GM12874 (cell line): ENCODE measurements around the gene CAMK1D.

Experiments
- TF ChIP-seq, protein P1 (sequence below): IDR thresholded peaks from 2 replicates; pipeline ENCODE4 v1.5.1; 2011; ENCODE audit warnings: low read depth, mild to moderate bottlenecking, control low read depth, low read length, moderate library complexity; ENCODE audit not compliant: insufficient read depth

Gene CAMK1D

DNA sequence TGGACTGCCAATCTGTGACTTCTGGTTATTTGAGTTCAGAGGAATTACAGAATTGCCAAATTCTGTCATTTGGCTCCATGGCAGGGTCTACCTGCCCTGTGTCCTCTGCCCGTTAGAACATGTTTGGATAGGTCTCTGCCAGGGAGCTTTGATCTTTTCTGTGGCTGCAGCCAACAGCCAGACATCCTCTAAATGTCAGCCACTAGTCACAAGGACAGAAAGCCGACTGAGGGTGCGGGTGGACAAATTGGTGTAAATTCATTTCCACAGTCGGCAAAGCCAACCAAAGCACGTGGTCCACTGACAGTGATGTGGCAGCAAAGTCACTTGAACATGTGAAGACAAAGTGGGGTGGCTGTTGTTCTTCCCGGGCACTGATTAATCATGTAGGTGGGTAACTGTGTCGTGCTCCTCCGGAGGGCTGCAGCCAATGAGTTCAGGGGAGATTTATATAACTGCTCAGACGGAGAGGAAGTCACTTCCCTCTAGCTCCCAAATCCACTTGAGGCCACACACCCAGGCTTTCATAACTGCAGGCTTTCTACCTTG is 26.7 kb upstream of the CAMK1D start:
- TF ChIP-seq, protein P1, sequence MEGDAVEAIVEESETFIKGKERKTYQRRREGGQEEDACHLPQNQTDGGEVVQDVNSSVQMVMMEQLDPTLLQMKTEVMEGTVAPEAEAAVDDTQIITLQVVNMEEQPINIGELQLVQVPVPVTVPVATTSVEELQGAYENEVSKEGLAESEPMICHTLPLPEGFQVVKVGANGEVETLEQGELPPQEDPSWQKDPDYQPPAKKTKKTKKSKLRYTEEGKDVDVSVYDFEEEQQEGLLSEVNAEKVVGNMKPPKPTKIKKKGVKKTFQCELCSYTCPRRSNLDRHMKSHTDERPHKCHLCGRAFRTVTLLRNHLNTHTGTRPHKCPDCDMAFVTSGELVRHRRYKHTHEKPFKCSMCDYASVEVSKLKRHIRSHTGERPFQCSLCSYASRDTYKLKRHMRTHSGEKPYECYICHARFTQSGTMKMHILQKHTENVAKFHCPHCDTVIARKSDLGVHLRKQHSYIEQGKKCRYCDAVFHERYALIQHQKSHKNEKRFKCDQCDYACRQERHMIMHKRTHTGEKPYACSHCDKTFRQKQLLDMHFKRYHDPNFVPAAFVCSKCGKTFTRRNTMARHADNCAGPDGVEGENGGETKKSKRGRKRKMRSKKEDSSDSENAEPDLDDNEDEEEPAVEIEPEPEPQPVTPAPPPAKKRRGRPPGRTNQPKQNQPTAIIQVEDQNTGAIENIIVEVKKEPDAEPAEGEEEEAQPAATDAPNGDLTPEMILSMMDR, result no peak

DNA sequence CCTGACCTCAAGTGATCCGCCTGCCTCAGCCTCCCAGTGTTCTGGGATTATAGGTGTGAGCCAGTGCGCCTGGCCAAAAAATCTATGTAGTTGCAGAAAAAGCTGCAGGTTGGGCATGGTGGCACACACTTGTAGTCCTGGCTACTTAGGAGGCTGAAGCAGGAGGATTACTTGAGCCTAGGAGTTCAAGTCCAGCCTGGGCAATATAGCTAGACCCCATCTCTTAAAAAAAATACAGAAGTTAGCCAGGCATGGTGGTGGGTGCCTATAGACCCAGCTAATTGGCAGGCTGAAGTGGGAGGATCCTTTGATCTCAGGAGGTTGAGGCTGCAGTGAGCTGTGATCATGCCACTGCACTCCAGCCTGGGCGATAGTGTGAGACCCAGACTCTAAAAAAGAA is 24.8 kb upstream of the CAMK1D start:
- TF ChIP-seq, protein P1, result no peak

DNA sequence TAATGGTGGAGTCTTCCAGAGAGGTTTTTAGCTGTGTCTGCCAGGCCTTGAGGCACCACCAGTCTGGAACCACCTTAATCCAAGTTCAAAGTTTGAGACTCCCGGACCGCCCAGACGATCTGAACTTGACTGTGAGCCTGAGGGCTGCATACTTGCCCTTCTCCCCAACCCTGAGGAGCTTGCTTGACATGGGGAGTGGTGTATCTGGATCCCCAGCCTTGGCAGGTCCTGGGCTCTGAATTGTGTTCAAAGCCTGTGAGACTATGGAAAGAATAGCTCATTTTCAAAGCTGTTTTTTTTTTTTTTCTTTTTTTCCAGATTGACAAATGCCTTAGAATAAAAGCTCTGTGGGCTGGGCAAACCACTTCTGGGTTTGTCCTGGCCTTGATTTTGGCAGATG is 22.3 kb upstream of the CAMK1D start:
- TF ChIP-seq, protein P1, result no peak

DNA sequence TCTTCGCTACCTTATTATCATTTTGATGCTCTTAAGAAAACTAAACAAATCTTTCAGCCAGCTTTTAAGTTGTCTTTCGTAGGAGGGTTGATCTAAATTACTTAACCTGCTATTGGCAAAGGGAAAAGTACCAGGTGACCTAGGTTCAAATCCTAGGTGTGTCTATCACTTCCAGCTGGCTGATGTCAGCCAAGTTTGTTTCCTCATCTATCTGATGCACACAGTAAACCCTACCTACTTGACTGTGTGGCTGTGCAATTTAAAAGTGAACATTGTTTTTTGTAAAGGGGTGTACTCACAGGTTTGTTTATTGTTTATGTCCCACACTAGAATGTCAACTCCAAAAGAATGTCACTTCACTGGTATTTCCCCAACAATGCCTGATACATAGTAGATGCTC is 21.9 kb upstream of the CAMK1D start:
- TF ChIP-seq, protein P1, result no peak

DNA sequence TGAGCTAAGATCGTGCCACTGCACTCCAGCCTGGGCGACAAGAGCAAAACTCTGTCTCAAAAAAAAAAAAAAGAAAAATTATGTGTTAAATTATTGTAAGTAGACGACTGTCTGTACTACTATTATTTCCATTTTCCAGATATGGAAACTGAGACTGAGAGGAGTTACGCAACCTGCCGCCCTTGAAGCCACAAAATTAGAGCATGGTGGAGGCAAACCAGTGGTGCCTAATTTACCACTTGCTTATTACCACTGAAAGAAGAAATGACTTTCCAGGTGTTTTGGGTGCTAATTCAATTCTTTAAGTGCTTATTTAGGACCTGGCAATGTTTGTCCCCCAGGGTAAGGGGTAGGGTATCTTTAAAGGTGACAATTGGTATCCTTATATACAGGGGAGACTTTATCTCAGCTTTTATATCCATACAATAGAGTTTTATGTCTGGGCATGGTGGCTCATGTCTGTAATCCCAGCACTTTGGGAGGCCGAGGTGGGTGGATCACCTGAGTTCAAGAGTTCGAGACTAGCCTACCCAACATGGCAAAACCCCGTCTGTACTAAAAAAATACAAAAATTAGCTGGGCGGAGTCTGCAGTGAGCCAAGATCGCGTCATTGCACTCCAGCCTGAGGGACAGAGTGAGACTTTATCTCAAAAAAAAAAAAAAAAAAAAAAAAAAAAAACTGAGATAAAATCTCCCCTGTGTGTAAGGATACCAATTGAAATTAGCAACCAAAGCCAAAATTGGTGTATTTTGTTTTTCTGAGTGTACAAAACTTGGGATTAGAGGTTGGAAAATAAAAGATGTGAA is 16.6 kb upstream of the CAMK1D start:
- TF ChIP-seq, protein P1, result no peak

DNA sequence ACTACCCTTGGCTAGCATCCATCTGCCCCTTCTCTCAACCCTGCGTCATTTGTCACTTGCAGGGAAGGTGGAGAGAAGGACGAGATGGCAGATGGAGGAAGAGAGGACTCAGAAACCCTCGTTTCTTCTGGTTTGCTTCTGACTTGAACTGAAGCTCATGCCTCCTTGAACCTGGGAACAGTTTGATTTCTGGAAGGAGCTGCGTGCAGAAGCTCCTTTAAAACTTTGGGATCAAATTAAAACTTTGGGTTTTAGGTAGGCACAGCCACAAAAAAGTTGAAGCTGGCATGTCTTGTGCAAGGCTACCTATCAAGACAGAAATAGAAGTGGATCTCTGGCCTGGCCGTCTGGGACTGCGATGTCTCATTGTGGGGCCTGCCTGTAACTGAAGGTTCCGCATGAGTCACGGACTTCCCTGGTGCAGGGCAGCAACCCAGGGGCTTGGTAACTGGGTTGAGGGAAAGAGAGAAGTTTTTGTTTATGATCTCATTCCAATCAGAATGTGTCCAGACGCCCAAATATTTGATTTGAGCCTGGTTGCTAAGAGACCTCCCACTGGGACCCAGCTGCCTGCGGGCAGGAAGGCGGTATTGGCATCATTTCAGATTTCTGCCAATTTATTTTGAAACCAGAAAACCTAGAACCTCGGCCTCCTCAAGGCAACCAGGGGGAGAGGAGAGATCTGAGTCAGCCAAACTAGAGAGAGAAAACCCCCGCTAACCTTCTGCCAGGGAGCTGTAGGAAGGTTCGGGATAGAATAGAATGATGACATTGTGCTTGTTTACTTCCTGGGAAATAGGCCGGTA is 15.8 kb upstream of the CAMK1D start:
- TF ChIP-seq, protein P1, result no peak

DNA sequence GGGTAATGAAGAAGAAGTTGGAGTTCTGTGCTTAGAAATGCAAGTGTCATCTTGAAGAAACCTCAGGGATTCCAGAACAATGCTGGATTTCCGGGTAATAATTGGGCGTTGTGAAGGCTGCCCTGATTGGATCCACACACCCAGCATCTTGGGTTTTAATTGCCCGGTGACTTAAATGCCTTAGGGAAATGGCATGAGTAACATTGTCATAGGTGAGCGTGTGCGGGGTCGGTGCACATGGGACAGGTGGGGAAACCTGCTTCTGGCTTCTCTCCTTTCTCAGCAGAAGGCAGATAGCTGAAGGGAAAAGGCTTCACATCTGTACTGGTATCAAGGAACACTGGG is 15.2 kb upstream of the CAMK1D start:
- TF ChIP-seq, protein P1, result no peak
